HepG2 (cell line): ENCODE data around the gene FLAD1. TPM values are rescaled to one million over a fixed set of nuclear protein-coding genes. Genes with fewer than 3 reads are reported as not detected.
A peak's percentile ranks its signal among the peaks of the same experiment; 100 is the strongest.

Experiments used
- ATAC-seq: fragments of 200-7000 bp; cut with Tn5 transposase; 3 replicates; pipeline ENCODE4 v1.9.1; 2020; ENCODE audit warnings: mild to moderate bottlenecking, moderate library complexity
- BruUV-seq: library from RNA; stranded (reverse); fragments of 400-500 nt; replicated peaks from 2 replicates; lab custom pipeline; 2021; lab: Mats Ljungman, UMichigan
- CTCF ChIA-PET: fragments of 300-600 bp; formaldehyde crosslinking; extraction: SDS; loops from one replicate; lab custom pipeline; 2021; ENCODE audit warnings: low total read pairs, inconsistent platforms, low intra/inter-chr PET ratio; lab: Yijun Ruan, JAX
- POLR2A ChIA-PET: fragments of 350-600 bp; sonication (Branson Sonifier 250); formaldehyde crosslinking; loops from one replicate; lab custom pipeline; 2020; ENCODE audit warnings: antibody characterized with exemption, inconsistent platforms; lab: Yijun Ruan, JAX
- DNase-seq: peaks from one replicate; pipeline ENCODE4 v3.0.0-alpha.2; 2015; ENCODE audit warnings: low spot score
- FAIRE-seq: peaks from 3 replicates; lab custom pipeline; 2011; peaks lifted over from hg19 to GRCh38; lab: Jason Lieb, UNC
- H2AFZ ChIP-seq: one replicate; pipeline ENCODE4 v1.6.1; 2011; ENCODE audit warnings: low read length, inconsistent platforms
- H3K27ac ChIP-seq: fragments of 300-600 bp; 3 replicates; pipeline ENCODE4 v1.8.0; 2011; ENCODE audit warnings: mixed run types, mild to moderate bottlenecking, mixed read lengths, low read length, inconsistent platforms; ENCODE audit not compliant: insufficient read depth; ENCODE audit errors: extremely low read length
- H3K27me3 ChIP-seq, 2 experiments: fragments of 200-600 bp in 1 of 2; 2 replicates in 1 of 2; 3 replicates in 1 of 2; pipeline versions ENCODE4 v1.6.0 to v1.8.0; 2011; ENCODE audit warnings: low read length in 2 of 2, mild to moderate bottlenecking in 2 of 2, moderate library complexity in 2 of 2, inconsistent platforms in 1 of 2; ENCODE audit not compliant: insufficient read depth in 2 of 2, control insufficient read depth in 1 of 2
- H3K36me3 ChIP-seq, 2 experiments: fragments of 200-600 bp in 1 of 2; replicated peaks in 1 of 2; 2 replicates in 1 of 2; 3 replicates in 1 of 2; pipeline versions ENCODE4 v1.5.1 to v1.8.0; 2011; ENCODE audit warnings: low read length in 2 of 2, inconsistent platforms in 1 of 2; ENCODE audit not compliant: insufficient read depth in 2 of 2, control insufficient read depth in 1 of 2
- H3K4me1 ChIP-seq: 2 replicates; pipeline ENCODE4 v1.5.1; 2012; ENCODE audit warnings: low read length, inconsistent platforms; ENCODE audit not compliant: insufficient read depth
- H3K4me2 ChIP-seq: 2 replicates; pipeline ENCODE4 v1.6.0; 2011; ENCODE audit warnings: low read depth, low read length, inconsistent platforms
- H3K4me3 ChIP-seq, 3 experiments: fragments of 200-600 bp in 1 of 3; sonication (generic), shearing (Covaris generic) in 1 of 3; replicated peaks in 1 of 3; 2 replicates each; pipeline ENCODE4 v1.5.1; 2011 to 2016; ENCODE audit warnings: low read length in 3 of 3, inconsistent platforms in 2 of 3, low read depth in 2 of 3, mild to moderate bottlenecking in 2 of 3, control low read depth in 1 of 3, mixed read lengths in 1 of 3; ENCODE audit not compliant: insufficient read depth in 1 of 3
- H3K79me2 ChIP-seq: one replicate; pipeline ENCODE4 v1.6.1; 2011; ENCODE audit warnings: low read length, inconsistent platforms; ENCODE audit not compliant: insufficient read depth
- H3K9ac ChIP-seq: 2 replicates; pipeline ENCODE4 v1.6.0; 2011; ENCODE audit warnings: mild to moderate bottlenecking, low read depth, low read length, inconsistent platforms; ENCODE audit not compliant: insufficient read depth
- H3K9me3 ChIP-seq: 2 replicates; pipeline ENCODE4 v1.5.1; 2012; ENCODE audit warnings: mild to moderate bottlenecking, low read length
- H4K20me1 ChIP-seq: 2 replicates; pipeline ENCODE4 v1.6.0; 2011; ENCODE audit warnings: inconsistent platforms, mild to moderate bottlenecking, low read length, moderate library complexity; ENCODE audit not compliant: insufficient read depth
- ATM ChIP-seq: fragments of 450-650 bp; IDR thresholded peaks from 2 replicates; pipeline ENCODE4 v1.7.1; 2017; ENCODE audit warnings: mild to moderate bottlenecking, borderline replicate concordance
- HOXA5 ChIP-seq: sonication (generic); formaldehyde crosslinking; IDR thresholded peaks from 2 replicates; pipeline ENCODE4 v1.4.0; 2020; ENCODE audit warnings: missing genetic modification reagents
- SP140L ChIP-seq: sonication (generic); formaldehyde crosslinking; IDR thresholded peaks from 2 replicates; pipeline ENCODE4 v1.4.0; 2020; ENCODE audit warnings: missing genetic modification reagents, borderline replicate concordance
- WGBS: methylation state at CpG from one replicate; pipeline ENCODE4 v1.1.6; 2017; ENCODE audit warnings: low lambda C conversion rate; 5-methylcytosine and 5-hydroxymethylcytosine counted together
- in situ Hi-C: cut with HindIII; loops from 2 replicates; pipeline ENCODE4 v1.10.0; 2017; ENCODE audit warnings: low pct_unique_long_range_greater_than_20kb; ENCODE audit not compliant: extremely low pct_ligation_motif_present
- intact Hi-C: fragments of 100-400 bp; cut with micrococcal nuclease; formaldehyde crosslinking; loops from one replicate; pipeline ENCODE4 v1.10.0; 2022; ENCODE audit not compliant: unreplicated experiment
- polyA plus RNA-seq, 8 experiments: library from polyadenylated mRNA; depleted of rRNA in 3 of 8; stranded (reverse) in 7 of 8; unstranded in 1 of 8; fragments of >200 nt; fragmentation: Illumina TruSeq in 4 of 8; extraction: Trizol in 4 of 8; gene quantifications; 2 replicates each; pipeline versions ENCODE4 v1.2.1 to v1.2.3, GENCODE V29; 2011 to 2016; ENCODE audit warnings: low read depth in 4 of 8, missing spikeins in 1 of 8, mixed read lengths in 1 of 8; ENCODE audit not compliant: insufficient read depth in 1 of 8
- total RNA-seq, 5 experiments: library from RNA; depleted of rRNA; stranded (reverse); fragments of >200 nt; fragmentation: Illumina TruSeq; extraction: Trizol; gene quantifications; 2 replicates each; pipeline ENCODE4 v1.2.3, GENCODE V29; 2016; ENCODE audit warnings: low read depth in 1 of 5
- TF ChIP-seq, protein P1 (sequence below): sonication (generic); formaldehyde crosslinking; IDR thresholded peaks from 2 replicates; pipeline ENCODE4 v1.4.0; 2020; ENCODE audit warnings: low read depth, mild to moderate bottlenecking, missing genetic modification reagents
- TF ChIP-seq, protein P2 (sequence below): sonication (generic); formaldehyde crosslinking; IDR thresholded peaks from 2 replicates; pipeline ENCODE4 v1.5.0; 2020; ENCODE audit warnings: missing genetic modification reagents
- TF ChIP-seq, protein P3 (sequence below): IDR thresholded peaks from 2 replicates; pipeline ENCODE4 v1.6.1; 2016; ENCODE audit warnings: missing compliant biosample characterization, missing genetic modification reagents, borderline replicate concordance
- TF ChIP-seq, protein P4 (sequence below): sonication (generic); formaldehyde crosslinking; IDR thresholded peaks from 2 replicates; pipeline ENCODE4 v1.4.0; 2020; ENCODE audit warnings: missing genetic modification reagents
- TF ChIP-seq, protein P5 (sequence below): sonication (generic); formaldehyde crosslinking; IDR thresholded peaks from 2 replicates; pipeline ENCODE4 v1.4.0; 2020; ENCODE audit warnings: missing genetic modification reagents

The FLAD1 gene
- total and polyA plus RNA-seq, 2 of the 13 experiments (the other 11 are each of a cell fraction or from before 2014, with no cell fraction given), result 25.9 to 32.8 TPM

DNA sequence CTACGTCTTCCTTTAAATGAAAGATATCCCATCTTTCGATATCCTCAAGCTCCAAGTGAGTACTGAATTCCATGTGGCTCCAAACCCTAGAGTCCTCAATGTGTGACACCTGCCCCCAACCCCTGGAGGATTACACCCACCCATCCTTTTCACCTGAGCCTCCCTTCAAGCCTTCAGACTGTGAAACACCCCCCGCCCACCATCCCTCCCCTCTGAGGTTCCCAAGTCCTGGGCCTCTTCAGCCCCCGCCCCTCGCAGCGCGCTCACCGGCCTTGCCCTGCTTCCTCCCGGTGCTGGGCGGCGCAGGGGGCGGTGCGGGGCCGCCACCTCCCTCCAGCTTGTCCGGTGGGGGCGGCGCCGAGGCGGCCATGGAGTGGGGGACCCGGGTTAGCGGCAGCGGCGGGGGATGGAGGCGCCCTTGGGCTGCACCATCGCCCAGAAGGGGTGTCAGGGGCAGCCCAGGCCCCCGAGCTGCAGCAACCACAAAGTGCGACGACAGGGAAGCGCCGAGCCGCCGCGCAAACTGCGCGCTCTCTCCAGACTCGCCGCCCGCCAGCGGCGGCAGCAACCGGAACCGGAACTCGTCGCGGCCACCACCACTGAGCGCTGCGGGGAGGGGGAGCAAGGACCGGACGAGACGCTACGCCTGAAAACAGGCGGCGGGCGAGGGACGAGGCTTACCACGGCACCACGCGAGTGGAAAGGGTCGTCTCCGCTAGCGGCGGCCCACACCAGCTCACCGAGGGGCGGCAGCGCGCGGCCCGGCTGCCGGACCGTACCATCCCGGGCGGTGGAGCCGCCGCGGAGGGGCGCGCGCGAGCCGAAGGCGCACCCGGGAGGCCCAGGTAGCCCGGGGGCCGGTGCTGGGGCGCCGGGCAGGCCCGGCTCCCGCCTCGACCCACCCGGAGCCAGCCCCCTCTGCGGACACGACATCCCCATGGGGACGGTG lies 21.7 kb upstream of the FLAD1 start, which contains the start of gene PYGO2:
TSS of gene PYGO2 (minus strand) at position 576 of the 949 bp plus-strand sequence. CDS start at position 370, 206 bp downstream.
- H3K79me2 ChIP-seq, result peaks cover 17% of the 10 kb centered on the region
- H3K36me3 ChIP-seq, result peaks cover 14 to 45% of the 10 kb centered on the region in 2 experiments
- DNase-seq (peak; percentile 65), FAIRE-seq (peak; percentile 55), ATAC-seq (peak; percentile 87)
- H3K27ac ChIP-seq, result peak within 1 kb of the TSS; percentile 96
- peaks cover 48% of the 10 kb centered on the region for H3K4me1 ChIP-seq
- peak within 1 kb of the TSS; percentile 92 for H3K4me2 ChIP-seq
- in situ Hi-C loops, result loop anchor here (5.0 kb wide), 1 partner anchor 36 kb away; no protein-coding TSS in a partner anchor
- peak within 1 kb of the TSS; percentile 72 to 87 (median 80) for H3K4me3 ChIP-seq
- CTCF ChIA-PET, result interaction anchor here (0.9 to 3.7 kb wide), 4 partner anchors 11 to 100 kb away, joined by 3 to 24 read pairs (median 4); no protein-coding TSS in a partner anchor
- WGBS, result 3% methylated on average over 37 of the region's 93 CpGs
- peak within 1 kb of the TSS; percentile 97 for H3K9ac ChIP-seq
- no TSS peak for BruUV-seq
- H3K27me3 ChIP-seq, result no peaks in the 10 kb centered on the region; a peak in 1 of 5 replicates
- H2AFZ ChIP-seq, result no peak within 1 kb of the TSS
- no peaks in the 10 kb centered on the region for H4K20me1 ChIP-seq
- H3K9me3 ChIP-seq, result no peaks in the 10 kb centered on the region
- intact Hi-C loops, result loop anchor here (2.0 kb wide), 1 partner anchor 39 kb away; no protein-coding TSS in a partner anchor
- POLR2A ChIA-PET, result interaction anchor here (0.6 to 8.3 kb wide), 11 partner anchors 12 to 123 kb away, joined by 3 to 148 read pairs (median 8); partner anchors contain the start of genes ADAM15, CKS1B, FLAD1 and PMVK
- TF ChIP-seq, protein P1, sequence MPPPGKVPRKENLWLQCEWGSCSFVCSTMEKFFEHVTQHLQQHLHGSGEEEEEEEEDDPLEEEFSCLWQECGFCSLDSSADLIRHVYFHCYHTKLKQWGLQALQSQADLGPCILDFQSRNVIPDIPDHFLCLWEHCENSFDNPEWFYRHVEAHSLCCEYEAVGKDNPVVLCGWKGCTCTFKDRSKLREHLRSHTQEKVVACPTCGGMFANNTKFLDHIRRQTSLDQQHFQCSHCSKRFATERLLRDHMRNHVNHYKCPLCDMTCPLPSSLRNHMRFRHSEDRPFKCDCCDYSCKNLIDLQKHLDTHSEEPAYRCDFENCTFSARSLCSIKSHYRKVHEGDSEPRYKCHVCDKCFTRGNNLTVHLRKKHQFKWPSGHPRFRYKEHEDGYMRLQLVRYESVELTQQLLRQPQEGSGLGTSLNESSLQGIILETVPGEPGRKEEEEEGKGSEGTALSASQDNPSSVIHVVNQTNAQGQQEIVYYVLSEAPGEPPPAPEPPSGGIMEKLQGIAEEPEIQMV, result no peak
- TF ChIP-seq ATM, result no peak
- TF ChIP-seq, protein P2, sequence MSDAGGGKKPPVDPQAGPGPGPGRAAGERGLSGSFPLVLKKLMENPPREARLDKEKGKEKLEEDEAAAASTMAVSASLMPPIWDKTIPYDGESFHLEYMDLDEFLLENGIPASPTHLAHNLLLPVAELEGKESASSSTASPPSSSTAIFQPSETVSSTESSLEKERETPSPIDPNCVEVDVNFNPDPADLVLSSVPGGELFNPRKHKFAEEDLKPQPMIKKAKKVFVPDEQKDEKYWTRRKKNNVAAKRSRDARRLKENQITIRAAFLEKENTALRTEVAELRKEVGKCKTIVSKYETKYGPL (CRISPR knock-in tag), result peak; percentile 72; the same call in 1 of the 2 replicates
- TF ChIP-seq, protein P3, sequence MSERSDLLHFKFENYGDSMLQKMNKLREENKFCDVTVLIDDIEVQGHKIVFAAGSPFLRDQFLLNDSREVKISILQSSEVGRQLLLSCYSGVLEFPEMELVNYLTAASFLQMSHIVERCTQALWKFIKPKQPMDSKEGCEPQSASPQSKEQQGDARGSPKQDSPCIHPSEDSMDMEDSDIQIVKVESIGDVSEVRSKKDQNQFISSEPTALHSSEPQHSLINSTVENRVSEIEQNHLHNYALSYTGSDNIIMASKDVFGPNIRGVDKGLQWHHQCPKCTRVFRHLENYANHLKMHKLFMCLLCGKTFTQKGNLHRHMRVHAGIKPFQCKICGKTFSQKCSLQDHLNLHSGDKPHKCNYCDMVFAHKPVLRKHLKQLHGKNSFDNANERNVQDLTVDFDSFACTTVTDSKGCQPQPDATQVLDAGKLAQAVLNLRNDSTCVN (CRISPR knock-in tag), result no peak
- TF ChIP-seq, protein P4, sequence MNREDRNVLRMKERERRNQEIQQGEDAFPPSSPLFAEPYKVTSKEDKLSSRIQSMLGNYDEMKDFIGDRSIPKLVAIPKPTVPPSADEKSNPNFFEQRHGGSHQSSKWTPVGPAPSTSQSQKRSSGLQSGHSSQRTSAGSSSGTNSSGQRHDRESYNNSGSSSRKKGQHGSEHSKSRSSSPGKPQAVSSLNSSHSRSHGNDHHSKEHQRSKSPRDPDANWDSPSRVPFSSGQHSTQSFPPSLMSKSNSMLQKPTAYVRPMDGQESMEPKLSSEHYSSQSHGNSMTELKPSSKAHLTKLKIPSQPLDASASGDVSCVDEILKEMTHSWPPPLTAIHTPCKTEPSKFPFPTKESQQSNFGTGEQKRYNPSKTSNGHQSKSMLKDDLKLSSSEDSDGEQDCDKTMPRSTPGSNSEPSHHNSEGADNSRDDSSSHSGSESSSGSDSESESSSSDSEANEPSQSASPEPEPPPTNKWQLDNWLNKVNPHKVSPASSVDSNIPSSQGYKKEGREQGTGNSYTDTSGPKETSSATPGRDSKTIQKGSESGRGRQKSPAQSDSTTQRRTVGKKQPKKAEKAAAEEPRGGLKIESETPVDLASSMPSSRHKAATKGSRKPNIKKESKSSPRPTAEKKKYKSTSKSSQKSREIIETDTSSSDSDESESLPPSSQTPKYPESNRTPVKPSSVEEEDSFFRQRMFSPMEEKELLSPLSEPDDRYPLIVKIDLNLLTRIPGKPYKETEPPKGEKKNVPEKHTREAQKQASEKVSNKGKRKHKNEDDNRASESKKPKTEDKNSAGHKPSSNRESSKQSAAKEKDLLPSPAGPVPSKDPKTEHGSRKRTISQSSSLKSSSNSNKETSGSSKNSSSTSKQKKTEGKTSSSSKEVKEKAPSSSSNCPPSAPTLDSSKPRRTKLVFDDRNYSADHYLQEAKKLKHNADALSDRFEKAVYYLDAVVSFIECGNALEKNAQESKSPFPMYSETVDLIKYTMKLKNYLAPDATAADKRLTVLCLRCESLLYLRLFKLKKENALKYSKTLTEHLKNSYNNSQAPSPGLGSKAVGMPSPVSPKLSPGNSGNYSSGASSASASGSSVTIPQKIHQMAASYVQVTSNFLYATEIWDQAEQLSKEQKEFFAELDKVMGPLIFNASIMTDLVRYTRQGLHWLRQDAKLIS (CRISPR knock-in tag), result no peak; the same call in 1 of the 2 replicates
- TF ChIP-seq HOXA5 (CRISPR knock-in tag), result 0 out of 2 replicates have a peak, but pooled peaks have one; percentile 85
- TF ChIP-seq SP140L (CRISPR knock-in tag), result 0 out of 2 replicates have a peak, but pooled peaks have one; percentile 34
- TF ChIP-seq, protein P5, sequence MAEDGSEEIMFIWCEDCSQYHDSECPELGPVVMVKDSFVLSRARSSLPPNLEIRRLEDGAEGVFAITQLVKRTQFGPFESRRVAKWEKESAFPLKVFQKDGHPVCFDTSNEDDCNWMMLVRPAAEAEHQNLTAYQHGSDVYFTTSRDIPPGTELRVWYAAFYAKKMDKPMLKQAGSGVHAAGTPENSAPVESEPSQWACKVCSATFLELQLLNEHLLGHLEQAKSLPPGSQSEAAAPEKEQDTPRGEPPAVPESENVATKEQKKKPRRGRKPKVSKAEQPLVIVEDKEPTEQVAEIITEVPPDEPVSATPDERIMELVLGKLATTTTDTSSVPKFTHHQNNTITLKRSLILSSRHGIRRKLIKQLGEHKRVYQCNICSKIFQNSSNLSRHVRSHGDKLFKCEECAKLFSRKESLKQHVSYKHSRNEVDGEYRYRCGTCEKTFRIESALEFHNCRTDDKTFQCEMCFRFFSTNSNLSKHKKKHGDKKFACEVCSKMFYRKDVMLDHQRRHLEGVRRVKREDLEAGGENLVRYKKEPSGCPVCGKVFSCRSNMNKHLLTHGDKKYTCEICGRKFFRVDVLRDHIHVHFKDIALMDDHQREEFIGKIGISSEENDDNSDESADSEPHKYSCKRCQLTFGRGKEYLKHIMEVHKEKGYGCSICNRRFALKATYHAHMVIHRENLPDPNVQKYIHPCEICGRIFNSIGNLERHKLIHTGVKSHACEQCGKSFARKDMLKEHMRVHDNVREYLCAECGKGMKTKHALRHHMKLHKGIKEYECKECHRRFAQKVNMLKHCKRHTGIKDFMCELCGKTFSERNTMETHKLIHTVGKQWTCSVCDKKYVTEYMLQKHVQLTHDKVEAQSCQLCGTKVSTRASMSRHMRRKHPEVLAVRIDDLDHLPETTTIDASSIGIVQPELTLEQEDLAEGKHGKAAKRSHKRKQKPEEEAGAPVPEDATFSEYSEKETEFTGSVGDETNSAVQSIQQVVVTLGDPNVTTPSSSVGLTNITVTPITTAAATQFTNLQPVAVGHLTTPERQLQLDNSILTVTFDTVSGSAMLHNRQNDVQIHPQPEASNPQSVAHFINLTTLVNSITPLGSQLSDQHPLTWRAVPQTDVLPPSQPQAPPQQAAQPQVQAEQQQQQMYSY (CRISPR knock-in tag), result peak; percentile 24; the same call in 1 of the 2 replicates
